Loucy (cell line): ENCODE data around the gene TMEM132A.

Source experiments
- H2AFZ ChIP-seq: fragments of 200-600 bp; sonication (generic); 2 replicates; pipeline ENCODE4 v1.6.0; 2016; ENCODE audit warnings: antibody characterized with exemption, mild to moderate bottlenecking, low read length, moderate library complexity
- H3F3A ChIP-seq: fragments of 200-600 bp; 2 replicates; pipeline ENCODE4 v1.6.0; 2016; ENCODE audit warnings: antibody characterized with exemption, low read depth, mild to moderate bottlenecking
- H3K27me3 ChIP-seq: fragments of 200-600 bp; sonication (generic); 2 replicates; pipeline ENCODE4 v1.6.1; 2014; ENCODE audit warnings: low read length, mild to moderate bottlenecking; ENCODE audit not compliant: insufficient read depth, poor library complexity, severe bottlenecking
- H3K36me3 ChIP-seq: fragments of 200-600 bp; sonication (generic); 2 replicates; pipeline ENCODE4 v1.6.1; 2016; ENCODE audit warnings: low read length; ENCODE audit not compliant: insufficient read depth
- H3K4me1 ChIP-seq: fragments of 200-600 bp; sonication (generic); 2 replicates; pipeline ENCODE4 v1.5.1; 2014; ENCODE audit warnings: low read length, mild to moderate bottlenecking; ENCODE audit not compliant: insufficient read depth, poor library complexity, severe bottlenecking
- H3K4me2 ChIP-seq: fragments of 200-600 bp; sonication (generic); 2 replicates; pipeline ENCODE4 v1.6.0; 2014; ENCODE audit warnings: antibody characterized with exemption, low read length, low read depth, mild to moderate bottlenecking; ENCODE audit not compliant: poor library complexity, severe bottlenecking
- H3K4me3 ChIP-seq: fragments of 200-600 bp; sonication (generic); 2 replicates; pipeline ENCODE4 v1.5.1; 2014; ENCODE audit warnings: low read length, mild to moderate bottlenecking, mixed read lengths; ENCODE audit not compliant: poor library complexity, severe bottlenecking
- H3K79me2 ChIP-seq: fragments of 200-600 bp; sonication (generic); 2 replicates; pipeline ENCODE4 v1.6.1; 2014; ENCODE audit warnings: low read length; ENCODE audit not compliant: insufficient read depth
- H3K9ac ChIP-seq: fragments of 200-600 bp; sonication (generic); 2 replicates; pipeline ENCODE4 v1.6.0; 2014; ENCODE audit warnings: mild to moderate bottlenecking, low read depth, low read length, moderate library complexity; ENCODE audit not compliant: poor library complexity, severe bottlenecking
- H3K9me2 ChIP-seq: fragments of 200-600 bp; sonication (generic); replicated peaks from 2 replicates; pipeline ENCODE4 v1.6.1; 2016; ENCODE audit warnings: low read depth, low read length, mixed read lengths
- H3K9me3 ChIP-seq: fragments of 200-600 bp; sonication (generic); 2 replicates; pipeline ENCODE4 v1.6.1; 2014; ENCODE audit warnings: mild to moderate bottlenecking, antibody characterized with exemption, low read length, low read depth; ENCODE audit not compliant: insufficient read depth
- H4K20me1 ChIP-seq: fragments of 200-600 bp; sonication (generic); 2 replicates; pipeline ENCODE4 v1.6.0; 2014; ENCODE audit warnings: antibody characterized with exemption, low read length, mild to moderate bottlenecking; ENCODE audit not compliant: insufficient read depth, poor library complexity, severe bottlenecking
- CTCF ChIP-seq: fragments of 200-600 bp; sonication (generic); conservative IDR thresholded peaks from 2 replicates; pipeline ENCODE4 v1.5.1; 2014; ENCODE audit warnings: mild to moderate bottlenecking, antibody characterized with exemption, low read length
- EZH2phosphoT487 ChIP-seq: fragments of 200-600 bp; IDR thresholded peaks from 2 replicates; pipeline ENCODE4 v1.6.1; 2018; ENCODE audit warnings: antibody characterized with exemption, mild to moderate bottlenecking, moderate library complexity, borderline replicate concordance

TMEM132A gene

DNA sequence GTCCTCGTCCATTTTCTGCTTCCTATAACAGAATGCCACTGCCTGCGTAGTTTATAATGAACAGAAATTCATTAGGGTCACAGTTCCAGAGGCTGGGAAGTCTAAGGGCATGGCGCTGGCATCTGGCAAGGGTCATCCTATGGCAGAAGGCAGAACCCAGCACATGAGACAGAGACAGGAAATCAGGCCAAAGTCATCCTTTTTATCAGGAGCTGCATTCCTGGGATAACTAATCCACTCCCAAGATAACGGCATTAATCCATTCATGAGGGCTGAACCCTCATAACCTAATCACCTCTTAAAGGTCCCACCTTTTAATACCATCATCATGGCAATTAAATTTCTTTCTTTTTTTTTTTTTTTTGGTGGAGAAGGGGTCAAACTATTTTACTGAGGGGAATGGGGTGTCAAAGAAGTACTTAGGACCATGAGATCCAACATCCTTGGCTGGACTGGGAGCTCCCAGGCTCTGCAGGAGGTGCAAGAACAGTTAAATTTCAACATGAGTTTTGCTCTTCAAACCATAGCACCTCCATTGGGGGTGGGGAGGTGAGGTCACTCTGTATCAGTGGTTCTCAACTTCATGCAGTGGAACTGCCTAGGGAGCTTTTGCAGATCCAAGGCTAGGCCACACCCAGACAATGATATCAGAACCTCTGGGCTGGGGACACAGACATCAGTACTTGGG lies 5.9 kb upstream of the TMEM132A start:
- no peak for TF ChIP-seq CTCF
- TF ChIP-seq EZH2phosphoT487, result no peak
- Histone ChIP-seq H3K36me3 (peaks cover 40% of the 10 kb centered on the region; the same call in 1 of the 2 replicates), H3K9me3 (no peaks in the 10 kb centered on the region), H3K4me1 (peaks cover 41% of the 10 kb centered on the region), H3F3A (no peaks in the 10 kb centered on the region), H3K27me3 (no peaks in the 10 kb centered on the region), H3K4me2 (peak overlapping the region; percentile 95), H3K79me2 (peaks cover 54% of the 10 kb centered on the region), H3K4me3 (no peak overlapping the region), H4K20me1 (peaks cover 27% of the 10 kb centered on the region), H3K9me2 (no peaks in the 10 kb centered on the region), H2AFZ (no peak overlapping the region), H3K9ac (peak overlapping the region; percentile 7)

- H3F3A ChIP-seq, result no peaks in the 10 kb centered on the region
- peaks cover 42% of the 10 kb centered on the region for H3K4me1 ChIP-seq
- H3K27me3 ChIP-seq, result no peaks in the 10 kb centered on the region
- H2AFZ ChIP-seq, result no peak overlapping the region
- H3K4me2 ChIP-seq, result peak overlapping the region; percentile 95
- peaks cover 40% of the 10 kb centered on the region; the same call in 1 of the 2 replicates for H3K36me3 ChIP-seq
- peaks cover 27% of the 10 kb centered on the region for H4K20me1 ChIP-seq
- peaks cover 54% of the 10 kb centered on the region for H3K79me2 ChIP-seq
- H3K9me2 ChIP-seq, result no peaks in the 10 kb centered on the region
- H3K9me3 ChIP-seq, result no peaks in the 10 kb centered on the region
- no peak for TF ChIP-seq CTCF
- no peak for TF ChIP-seq EZH2phosphoT487
- no peak overlapping the region for H3K4me3 ChIP-seq
- H3K9ac ChIP-seq, result peak overlapping the region; percentile 7
Observed at GRCh38 chr11:60918939-60919265, 5.4 kb upstream of the TMEM132A start.

GRCh38 chr11:60919320-60919719 lies 4.9 kb upstream of the TMEM132A start:
- TF ChIP-seq EZH2phosphoT487, result no peak
- TF ChIP-seq CTCF, result no peak
- no peaks in the 10 kb centered on the region for H3F3A ChIP-seq

More at GRCh38 chr11:60919320-60919719, 4.9 kb upstream of the TMEM132A start:
- H3K4me2 ChIP-seq, result peak overlapping the region; percentile 95
- peaks cover 51% of the 10 kb centered on the region for H3K79me2 ChIP-seq
- no peak overlapping the region for H3K4me3 ChIP-seq
- peaks cover 46% of the 10 kb centered on the region for H3K4me1 ChIP-seq
- H3K27me3 ChIP-seq, result no peaks in the 10 kb centered on the region
- peaks cover 27% of the 10 kb centered on the region for H4K20me1 ChIP-seq
- H3K9ac ChIP-seq, result peak overlapping the region; percentile 7
- no peaks in the 10 kb centered on the region for H3K9me2 ChIP-seq
- H3K9me3 ChIP-seq, result no peaks in the 10 kb centered on the region
- no peak overlapping the region for H2AFZ ChIP-seq
- peaks cover 40% of the 10 kb centered on the region; the same call in 1 of the 2 replicates for H3K36me3 ChIP-seq
